Inflammatory macrophage treated with lipopolysaccharide for 4 hours (primary cell): ENCODE results near the gene PKP1.

ENCODE experiments used
- DNase-seq: peaks from one replicate; pipeline ENCODE4 v3.0.0-alpha.2; 2020

The PKP1 gene

DNA sequence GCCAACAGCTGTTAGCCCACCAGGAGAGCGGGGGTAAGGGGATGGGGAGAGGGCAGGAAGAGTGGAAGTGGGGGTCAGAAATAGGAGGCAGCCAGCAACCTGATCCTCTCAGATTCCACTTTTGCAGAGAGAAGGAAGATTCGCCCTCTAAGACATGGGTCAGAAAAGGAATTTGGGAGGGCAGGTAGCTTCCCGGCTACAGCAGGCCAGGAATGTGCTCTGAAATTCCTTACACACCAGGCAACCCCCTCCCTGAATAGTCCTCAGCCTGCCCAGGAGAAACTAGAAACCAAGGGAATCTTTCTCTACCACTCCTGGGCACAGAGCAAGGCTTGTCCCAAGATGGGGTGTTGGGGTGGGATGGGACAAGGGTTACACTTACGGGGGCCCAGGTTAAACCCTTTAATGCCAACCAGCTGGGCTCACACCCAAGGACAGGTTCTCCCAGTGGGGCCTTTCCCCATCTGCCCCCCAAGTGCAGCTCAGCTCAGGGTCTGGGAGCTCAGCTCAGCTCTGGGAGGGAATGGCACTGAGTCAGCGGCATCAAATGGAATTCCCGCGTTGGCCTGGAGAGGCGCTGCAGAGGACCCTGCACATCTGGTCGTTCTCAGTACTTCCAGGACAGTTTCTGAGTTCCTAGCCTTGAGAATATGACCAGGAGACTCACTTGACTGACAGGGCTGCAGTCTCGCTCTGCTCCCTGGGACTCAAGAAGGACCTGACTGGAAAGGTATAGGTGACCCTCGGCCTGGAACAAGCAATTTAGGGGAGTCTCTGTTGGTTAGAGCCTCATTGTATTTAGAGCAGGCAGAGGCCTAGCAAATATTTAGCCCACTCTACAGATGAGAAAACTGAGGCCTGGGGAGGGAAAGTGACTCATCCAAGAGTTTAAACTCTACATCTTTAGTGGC is 93.4 kb downstream of the PKP1 start:
- DNase-seq = peak; percentile 23

DNA sequence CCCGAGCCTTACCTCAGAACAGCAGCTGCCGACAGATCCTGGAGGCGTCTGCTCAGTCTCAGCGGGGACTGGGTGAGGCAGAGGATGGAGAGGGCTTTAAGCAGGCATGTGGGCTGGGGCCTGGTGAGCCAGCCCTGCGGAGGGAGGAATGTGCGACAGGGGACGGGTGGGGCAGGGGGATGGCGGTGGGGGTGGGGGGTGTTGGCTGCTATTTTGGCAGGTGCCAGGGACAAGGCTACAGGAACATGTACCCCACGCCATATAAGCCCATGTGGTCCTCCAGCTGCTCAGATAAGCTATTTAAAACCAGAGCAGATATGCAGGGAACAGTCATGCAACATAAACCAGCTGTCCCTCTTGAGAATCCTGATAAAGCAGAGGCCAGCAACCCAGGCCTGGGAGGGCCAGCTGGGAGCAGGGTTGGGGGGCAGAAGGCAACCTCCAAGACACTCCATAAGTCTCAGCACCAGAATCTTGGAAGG is 94.3 kb downstream of the PKP1 start, which contains the start of gene TNNT2:
Gene TNNT2, minus strand, starts transcription at position 70 of the 482 bp plus-strand sequence. CDS start 4,426 bp downstream, outside the sequence.
- DNase-seq = no peak

DNA sequence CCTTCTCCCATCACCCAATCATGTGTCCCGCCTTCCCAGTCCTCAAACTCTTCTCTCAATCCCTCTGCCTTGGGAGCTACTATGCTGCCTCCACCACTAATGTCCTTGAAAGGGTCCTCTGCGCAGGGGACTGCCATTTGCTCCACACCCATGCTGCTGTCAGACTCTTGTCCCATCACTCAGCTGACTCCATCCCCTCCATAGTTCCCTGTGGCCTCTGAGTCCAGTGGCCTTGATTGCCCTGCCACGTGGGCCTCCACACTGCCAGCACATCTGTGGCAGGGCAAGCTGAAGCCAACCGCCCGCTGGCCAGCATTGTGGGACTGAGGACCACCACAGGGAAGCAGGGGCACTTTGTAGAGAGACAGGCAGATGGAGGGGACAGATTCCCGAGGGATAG is 95.5 kb downstream of the PKP1 start:
- DNase-seq = no peak

DNA sequence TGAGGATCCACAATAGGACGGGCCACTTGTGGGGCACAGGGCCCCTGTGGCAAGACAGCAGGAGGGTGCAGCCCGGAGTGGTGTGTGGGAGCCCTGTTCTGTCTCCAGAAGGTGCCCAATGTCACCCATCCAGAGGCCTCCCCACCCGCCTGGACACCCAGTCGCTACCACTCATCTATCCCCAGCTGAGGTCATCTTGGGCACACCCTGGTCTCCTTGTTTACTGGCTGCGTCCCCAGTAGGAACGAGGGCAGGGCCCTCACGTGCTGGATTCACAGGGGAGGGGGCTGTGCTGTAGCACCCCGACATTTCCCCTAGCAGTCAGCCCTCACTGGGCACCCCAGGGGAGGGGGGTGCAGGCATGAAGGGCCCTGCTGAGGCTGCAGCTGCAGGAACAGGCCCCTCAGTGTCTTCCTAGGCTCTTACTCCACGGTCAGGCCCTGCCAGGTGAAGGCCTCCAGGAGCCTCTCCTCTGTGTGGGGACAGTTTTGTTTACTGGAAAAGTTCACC is 96.5 kb downstream of the PKP1 start:
- no peak for DNase-seq

DNA sequence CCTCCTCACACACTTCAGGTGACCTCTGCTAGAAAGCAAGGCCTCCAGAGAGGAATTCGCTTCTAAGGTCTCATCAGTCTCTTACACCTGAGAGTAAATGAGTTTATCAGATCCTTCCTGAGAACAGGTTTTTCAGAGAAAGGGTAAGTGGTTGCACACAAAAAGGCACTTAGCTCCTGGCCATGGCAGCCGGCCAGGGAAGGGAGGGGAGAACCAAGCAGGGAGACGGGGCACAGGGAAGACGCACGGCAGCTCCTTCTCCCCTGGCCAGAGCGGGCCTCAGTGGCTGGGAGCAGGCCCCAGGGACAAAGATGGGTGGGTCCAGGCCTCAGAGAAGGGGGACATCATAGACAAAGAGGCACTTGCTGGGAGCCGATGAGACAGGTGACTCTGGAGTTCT is 97.8 kb downstream of the PKP1 start:
- no peak for DNase-seq
